ENCODE data around the gene CELF1.
"Not testable (repeated sequence)": the region's sequence is repeated elsewhere in the genome, so short reads cannot be mapped to it uniquely, and the experiment has no call there.

The CELF1 gene

DNA sequence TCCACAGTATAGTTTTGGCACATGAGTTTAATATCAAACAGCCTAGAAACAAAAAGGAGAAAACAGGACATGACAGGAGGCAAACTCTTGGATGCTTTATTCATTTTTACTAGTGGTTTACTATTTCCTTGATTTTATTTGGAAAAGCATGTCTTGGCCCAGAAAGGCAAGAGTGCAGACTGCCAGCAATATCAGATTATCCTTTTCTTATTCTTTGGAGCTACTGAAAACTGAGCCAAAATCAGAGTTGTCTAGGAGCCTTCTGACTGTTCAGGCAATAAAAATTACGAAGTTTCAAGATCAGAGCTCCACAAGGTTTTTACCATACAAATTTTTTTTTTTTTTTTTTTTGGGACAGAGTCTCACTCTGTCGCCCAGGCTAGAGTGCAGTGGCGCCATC lies 16.0 kb downstream of the CELF1 start:
- no peak for TF ChIP-seq ZFX (IDR thresholded peaks at IDR 0.05; ENCODE audit: borderline replicate concordance)
- TF ChIP-seq, protein P1, sequence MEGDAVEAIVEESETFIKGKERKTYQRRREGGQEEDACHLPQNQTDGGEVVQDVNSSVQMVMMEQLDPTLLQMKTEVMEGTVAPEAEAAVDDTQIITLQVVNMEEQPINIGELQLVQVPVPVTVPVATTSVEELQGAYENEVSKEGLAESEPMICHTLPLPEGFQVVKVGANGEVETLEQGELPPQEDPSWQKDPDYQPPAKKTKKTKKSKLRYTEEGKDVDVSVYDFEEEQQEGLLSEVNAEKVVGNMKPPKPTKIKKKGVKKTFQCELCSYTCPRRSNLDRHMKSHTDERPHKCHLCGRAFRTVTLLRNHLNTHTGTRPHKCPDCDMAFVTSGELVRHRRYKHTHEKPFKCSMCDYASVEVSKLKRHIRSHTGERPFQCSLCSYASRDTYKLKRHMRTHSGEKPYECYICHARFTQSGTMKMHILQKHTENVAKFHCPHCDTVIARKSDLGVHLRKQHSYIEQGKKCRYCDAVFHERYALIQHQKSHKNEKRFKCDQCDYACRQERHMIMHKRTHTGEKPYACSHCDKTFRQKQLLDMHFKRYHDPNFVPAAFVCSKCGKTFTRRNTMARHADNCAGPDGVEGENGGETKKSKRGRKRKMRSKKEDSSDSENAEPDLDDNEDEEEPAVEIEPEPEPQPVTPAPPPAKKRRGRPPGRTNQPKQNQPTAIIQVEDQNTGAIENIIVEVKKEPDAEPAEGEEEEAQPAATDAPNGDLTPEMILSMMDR (IDR thresholded peaks at IDR 0.05): no peak
- H3K27ac ChIP-seq: no peak overlapping the region

DNA sequence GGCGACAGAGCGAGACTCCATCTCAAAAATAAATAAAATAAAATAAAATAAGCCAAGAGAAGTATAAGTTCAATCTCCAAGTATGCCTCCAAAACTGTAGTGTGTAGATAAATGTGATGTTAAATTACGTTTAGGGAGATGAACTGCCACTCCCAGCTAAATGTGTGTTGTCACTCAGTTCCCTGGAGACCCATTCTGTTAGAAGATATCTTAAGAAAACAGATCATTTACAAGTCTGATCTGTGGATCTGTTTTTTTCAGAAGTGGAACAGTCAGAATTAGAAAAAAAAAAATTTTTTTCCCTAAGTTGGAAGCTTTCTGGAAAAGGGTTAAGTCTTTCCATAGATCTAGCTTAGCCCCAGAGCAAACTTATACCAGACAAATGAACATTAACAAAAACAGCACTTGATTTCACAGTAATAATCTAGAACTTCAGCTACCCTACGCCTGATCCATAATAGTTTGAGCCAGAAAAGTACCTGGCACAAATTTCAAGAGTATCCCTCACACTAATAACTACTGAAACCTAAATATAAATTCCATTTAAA lies 18.2 kb downstream of the CELF1 start:
- TF ChIP-seq, protein P1 (IDR thresholded peaks at IDR 0.05): no peak
- no peak for TF ChIP-seq ZFX (IDR thresholded peaks at IDR 0.05; ENCODE audit: borderline replicate concordance)
- H3K27ac ChIP-seq: no peak overlapping the region

DNA sequence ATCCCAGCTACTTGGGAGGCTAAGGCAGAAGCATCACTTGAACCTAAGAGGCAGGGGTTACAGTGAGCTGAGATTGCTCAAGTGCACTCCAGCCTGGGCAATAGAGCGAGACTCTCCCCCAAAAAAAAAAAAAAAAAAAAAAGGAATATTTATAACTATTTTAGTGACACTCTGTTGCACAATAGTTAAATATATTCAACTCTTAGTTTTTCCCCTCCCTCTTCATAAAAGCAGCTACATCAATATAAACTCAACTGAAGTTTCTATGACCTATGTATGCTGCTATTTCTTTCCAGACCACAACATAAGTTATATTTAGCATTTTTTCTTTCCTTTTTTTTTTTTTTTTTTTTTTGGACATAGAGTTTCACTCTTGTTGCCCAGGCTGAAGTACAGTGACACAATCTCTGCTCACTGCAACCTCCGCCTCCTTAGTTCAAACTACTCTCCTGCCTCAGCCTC lies 19.2 kb downstream of the CELF1 start:
- no peak overlapping the region for H3K27ac ChIP-seq
- no peak for TF ChIP-seq ZFX (IDR thresholded peaks at IDR 0.05; ENCODE audit: borderline replicate concordance)
- TF ChIP-seq, protein P1 (IDR thresholded peaks at IDR 0.05): no peak

DNA sequence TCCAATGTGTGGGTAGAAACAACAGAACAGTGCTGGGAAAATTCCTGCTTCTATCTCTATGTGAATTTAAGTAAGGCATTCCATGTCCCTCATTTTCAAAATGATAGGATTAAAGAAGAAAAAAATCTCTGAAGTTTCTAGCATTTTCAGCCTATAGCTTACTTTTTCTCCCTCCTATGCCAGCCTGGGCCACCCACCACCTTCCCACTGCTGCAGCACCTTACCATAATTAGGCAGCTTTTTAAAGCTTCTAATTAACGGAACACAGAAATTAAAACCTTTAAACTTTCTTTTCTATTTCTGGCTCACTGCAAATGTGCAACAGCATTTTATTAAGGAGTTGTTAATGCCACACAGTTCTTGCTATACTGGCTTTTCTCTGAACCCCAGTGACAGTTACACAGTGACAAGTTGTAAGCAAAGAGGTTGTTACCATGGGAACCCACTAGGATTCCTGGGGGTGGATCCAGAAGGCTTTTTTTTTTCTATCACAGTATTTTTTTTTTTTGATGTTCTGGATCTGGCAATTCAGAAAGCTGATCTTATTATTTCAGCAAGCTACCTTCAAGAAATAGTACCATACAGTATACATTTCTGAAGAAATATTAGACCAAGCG lies 20.2 kb downstream of the CELF1 start:
- H3K27ac ChIP-seq: no peak overlapping the region
- no peak for TF ChIP-seq ZFX (IDR thresholded peaks at IDR 0.05; ENCODE audit: borderline replicate concordance)
- TF ChIP-seq, protein P1 (IDR thresholded peaks at IDR 0.05): no peak

DNA sequence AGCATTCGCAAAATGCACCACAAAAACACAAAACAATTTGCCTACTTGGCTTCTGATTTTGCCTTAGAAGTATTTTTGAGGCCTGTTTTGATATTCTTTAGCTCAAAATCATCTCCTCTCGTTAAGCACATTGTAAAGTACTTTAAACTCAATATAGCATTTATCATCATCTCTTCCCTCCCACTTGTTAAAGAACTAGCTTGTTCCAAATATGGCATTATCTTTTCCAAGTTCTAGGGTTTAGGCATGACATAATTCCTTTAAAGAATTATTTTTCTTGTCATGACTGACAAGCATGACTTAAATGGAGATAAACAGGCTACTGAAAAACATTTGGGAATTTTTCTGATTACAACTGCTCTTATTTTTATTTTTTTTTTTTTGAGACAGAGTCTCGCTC lies 21.3 kb downstream of the CELF1 start:
- no peak overlapping the region for H3K27ac ChIP-seq

DNA sequence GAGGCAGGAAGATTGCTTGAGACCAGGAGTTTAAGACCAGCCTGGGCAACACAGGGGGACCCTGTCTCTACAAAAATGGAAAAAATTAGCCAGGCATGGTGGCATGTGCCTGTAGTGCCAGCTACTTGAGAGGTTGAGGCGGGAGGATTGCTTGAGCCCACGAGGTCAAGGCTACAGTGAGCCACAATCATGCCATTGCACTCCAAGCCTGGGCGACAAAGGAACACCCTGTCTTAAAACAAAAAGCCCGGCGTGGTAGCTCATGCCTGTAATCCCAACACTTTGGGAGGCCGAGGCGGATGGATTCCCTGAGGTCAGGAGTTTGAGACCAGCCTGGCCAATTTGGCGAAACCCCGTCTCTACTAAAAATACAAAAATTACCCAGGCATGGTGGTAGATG lies 22.2 kb downstream of the CELF1 start:
- not testable (repeated sequence) for H3K27ac ChIP-seq

More for the DNA sequence above, 21.3 kb downstream of the CELF1 start:
- TF ChIP-seq, protein P1 (IDR thresholded peaks at IDR 0.05): no peak
- no peak for TF ChIP-seq ZFX (IDR thresholded peaks at IDR 0.05; ENCODE audit: borderline replicate concordance)

DNA sequence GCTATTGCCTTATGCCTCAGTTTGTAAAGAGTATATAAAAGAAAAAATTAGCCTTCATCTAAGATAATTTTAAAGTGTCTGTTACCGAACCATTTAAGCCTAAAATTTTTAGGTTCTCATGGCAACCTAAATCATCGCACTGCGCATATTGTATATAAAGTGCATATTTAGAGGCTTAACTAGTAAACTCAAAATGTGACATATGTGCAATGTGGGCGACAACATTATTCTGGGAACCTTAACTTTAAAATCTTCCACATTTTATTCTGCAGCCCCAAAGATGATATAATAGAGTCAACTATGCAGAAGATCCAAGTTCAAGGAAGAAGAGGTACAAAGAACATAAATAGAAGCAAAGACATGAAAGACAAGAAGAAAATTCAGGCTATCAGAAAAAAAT lies 23.0 kb downstream of the CELF1 start:
- TF ChIP-seq ZFX (IDR thresholded peaks at IDR 0.05; ENCODE audit: borderline replicate concordance): no peak
- TF ChIP-seq, protein P1 (IDR thresholded peaks at IDR 0.05): no peak
- no peak overlapping the region for H3K27ac ChIP-seq

All from 22Rv1 (cell line).